HPDE6-E6E7 (cell line): Measurements from ENCODE around the gene LONRF3.

Source experiments
- DNase-seq: peaks from one replicate; pipeline ENCODE4 v3.0.0; 2011; ENCODE audit warnings: missing footprints; ENCODE audit errors: extremely low spot score

The LONRF3 gene

GRCh38 chrX:119036107-119037029 is 62.0 kb downstream of the LONRF3 start:
- DNase-seq, result no peak

GRCh38 chrX:119040432-119040831 is 66.0 kb downstream of the LONRF3 start:
- DNase-seq, result no peak

DNA sequence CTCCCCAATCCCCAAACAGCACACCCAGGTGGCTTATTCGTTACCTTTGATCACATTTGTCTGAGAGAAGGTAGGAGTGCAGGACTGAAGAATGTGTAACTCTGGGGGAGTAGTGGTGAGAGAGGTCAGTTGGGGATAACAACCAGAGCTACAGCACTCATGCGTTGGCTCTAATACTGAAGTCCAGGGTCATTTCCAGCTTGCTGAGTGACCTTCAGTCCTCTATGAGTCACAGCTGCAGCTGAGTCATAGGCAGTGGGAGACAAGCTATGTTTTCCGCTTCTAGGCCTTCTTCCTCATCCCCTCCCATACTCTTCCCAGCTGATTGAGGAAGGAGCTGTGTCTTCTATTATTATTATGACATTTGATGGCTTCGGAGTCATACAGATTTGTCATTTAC is 66.8 kb downstream of the LONRF3 start:
- DNase-seq, result peak; percentile 19

- no peak for DNase-seq
Observed at GRCh38 chrX:119042040-119042439, 67.6 kb downstream of the LONRF3 start.

GRCh38 chrX:119042996-119043395 is 68.6 kb downstream of the LONRF3 start:
- no peak for DNase-seq

GRCh38 chrX:119045884-119046283 is 71.5 kb downstream of the LONRF3 start:
- no peak for DNase-seq

- DNase-seq, result no peak
Observed at GRCh38 chrX:119055687-119056086, 81.3 kb downstream of the LONRF3 start.

DNA sequence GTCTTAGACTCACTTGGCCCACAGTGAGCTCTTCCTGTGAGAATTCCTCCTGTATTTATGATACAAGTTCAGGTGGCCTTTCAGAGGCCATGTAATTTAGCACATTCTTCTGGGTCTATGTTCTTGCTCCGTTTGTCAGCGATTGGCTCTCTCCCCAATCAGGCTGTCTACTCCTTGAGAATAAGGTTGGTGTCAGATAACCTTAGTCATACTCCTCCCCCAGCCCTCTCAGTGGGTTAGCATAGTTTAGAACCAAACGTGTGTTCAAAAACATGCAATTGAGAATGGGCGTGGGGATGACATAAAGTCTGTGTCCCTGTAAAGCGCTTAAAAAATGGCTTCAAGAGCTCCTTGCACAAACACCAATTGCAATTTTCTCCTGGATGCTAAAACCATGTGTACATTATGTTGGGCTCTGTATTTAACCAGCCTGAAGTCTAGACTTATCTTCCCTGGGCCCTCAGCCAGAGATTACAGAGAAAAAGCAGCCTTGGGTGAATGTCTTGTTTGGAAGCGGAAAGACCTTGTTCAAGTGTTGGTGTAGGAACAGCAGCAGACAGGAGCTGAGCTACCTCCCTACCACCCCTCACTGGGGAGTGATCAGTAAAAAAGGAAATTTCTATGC is 88.4 kb downstream of the LONRF3 start:
- DNase-seq, result no peak

GRCh38 chrX:119063428-119063827 is 89.0 kb downstream of the LONRF3 start:
- no peak for DNase-seq

DNA sequence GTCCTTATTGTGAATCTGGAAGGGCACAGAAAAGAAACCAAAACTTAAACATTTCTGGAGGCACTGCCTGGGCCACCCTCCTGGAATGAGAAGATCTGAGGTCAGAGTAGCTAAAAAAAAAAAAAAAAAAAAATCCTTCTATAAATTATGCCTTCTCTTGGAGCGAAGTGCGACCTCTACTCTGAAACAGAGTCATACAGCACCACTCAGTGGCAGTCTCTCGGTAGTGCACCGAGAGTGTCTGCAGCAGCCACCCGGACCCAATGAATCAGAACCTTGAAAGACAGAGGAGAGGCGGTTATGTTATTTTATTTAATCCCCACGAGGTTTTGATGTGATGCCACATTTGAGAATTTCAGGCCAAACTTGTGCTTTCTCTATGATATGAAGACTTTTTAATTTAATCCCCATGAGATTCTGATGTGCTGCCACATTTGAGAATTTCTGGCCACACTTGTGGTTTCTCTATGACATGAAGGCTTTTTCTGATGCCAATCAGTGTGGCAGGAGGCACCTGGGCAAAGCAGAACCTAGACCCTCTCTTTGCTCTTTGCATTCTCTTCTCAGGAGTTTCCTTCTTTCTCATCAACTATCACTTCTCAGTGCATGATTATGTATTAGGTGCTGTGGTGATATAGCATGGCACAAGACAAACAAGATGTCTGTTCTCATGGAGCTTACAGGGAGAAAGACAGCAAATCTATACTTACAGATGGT is 92.8 kb downstream of the LONRF3 start:
- DNase-seq, result peak; percentile 25
